HG03025 (cell line): Measurements from ENCODE around the gene RFFL.
"Not testable (repeated sequence)": the region's sequence is repeated elsewhere in the genome, so short reads cannot be mapped to it uniquely, and the experiment has no call there.

Source experiments
- ATAC-seq: cut with Tn5 transposase; IDR thresholded peaks from one replicate; pipeline ENCODE4 v1.9.1; 2021; ENCODE audit warnings: mild to moderate bottlenecking, moderate library complexity; ENCODE audit not compliant: unreplicated experiment, low FRiP score

Gene RFFL

DNA sequence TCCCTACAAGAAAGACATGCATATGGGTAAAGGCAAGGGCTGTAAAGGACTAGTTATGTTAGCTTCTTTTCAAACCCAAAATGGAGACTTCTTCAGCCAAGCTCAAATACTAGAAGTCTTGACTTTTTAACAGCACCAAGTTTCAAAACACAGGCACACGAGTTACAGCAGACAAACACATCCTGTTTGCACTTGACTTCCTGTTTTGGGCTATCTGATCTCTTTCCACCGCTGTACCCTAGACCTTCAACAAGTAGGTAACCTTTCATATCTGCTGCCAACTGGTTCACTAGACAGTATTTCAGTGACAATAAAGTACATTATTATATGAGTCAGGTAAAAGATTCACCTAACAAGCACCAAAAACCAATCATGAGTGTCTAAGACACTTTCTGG is 12.3 kb downstream of the RFFL start:
- ATAC-seq: peak; percentile 43

DNA sequence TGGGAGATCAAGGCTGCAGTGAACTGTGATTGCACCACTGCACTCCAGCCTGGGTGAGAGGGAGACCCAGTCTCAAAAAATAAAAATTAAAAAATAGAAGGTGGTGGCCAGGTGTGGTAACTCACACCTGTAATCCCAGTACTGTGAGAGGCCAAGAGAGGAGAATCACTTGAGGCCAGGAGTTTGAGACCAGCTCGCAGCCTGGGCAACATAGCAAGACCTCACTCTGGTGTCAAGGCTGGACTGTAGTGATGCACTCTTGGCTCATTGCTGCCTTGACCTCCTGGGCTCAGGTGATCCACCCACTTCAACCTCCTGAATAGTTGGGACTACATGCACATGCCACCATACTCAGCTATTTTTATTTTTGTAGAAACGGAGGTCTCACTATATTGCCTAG is 13.3 kb downstream of the RFFL start:
- no peak for ATAC-seq

DNA sequence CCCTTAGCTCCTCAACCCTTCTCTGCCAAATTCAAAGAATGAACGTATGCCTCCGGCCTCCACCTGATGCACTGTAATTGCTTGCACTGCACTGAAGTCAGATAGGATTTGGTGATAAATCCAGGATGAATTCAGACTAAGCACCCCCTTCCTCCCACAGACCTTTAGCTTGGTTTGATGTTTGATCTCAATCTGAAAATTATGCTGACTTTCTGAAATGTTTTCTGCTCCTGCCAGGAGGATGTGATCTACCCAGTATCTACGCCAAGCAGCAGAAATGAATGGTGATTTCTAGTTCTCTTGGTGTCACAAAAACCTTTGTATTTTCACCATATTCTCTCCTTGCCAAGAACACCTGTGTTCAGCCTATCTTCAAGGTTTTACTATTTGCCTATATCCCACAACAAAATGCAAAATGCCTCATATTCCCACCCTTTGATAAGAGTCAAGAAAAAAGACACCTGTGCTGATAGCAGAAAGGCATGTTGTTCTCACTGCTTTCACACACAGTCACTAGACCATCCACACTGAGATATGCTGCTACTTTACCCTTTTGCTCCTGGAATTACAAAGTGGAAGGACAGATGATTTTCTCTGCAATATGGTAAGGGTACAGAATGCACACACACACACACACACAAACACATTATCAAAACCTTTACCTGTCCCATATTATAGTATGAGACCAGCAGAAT is 14.7 kb downstream of the RFFL start:
- ATAC-seq: no peak

DNA sequence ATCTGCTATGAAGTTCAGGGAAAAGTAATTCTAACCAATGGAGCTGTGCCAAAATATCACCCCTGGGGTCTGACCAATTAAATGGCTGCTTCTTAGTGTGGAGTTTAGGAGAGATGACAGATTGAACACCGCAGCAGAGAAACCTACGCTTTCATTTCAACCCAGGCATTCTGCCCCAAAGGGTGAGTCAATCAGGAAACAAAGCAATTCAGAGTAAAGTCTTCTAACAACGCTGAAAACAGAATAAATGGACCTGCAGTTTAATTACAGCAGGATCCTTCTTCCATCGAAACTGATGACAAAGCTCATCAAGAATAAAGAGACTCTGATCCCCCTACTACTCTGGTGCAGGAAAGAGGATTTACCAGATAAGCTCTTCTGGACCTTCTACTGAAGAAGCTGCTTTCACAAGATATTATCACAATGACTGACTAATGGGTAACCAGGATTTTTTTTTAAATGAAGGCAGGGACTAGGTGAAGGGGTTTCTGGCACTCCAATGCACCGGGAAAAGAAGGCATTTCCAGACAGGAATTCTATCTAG is 16.7 kb downstream of the RFFL start:
- ATAC-seq: no peak

GRCh38 chr17:35046245-35046644 is 17.3 kb downstream of the RFFL start:
- no peak for ATAC-seq

GRCh38 chr17:35045458-35045979 is 18.0 kb downstream of the RFFL start:
- ATAC-seq: not testable (repeated sequence)

DNA sequence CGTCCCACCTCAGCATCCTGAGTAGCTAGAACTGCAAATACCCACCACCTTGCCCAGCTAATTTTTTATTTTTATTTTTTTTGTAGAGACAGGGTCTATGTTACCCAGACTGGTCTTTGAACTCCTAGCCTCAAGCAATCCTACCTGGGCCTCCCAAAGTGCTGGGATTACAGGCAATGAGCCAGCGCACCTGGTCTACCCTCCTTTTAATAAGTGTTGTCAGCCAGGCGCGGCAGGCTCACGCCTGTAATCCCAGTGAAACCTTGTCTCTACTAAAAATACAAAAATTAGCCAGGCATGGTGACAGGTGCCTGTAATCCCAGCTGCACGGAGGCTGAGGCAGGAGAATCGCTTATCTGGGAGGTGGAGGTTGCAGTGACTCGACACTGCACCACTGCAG is 19.3 kb downstream of the RFFL start:
- no peak for ATAC-seq

GRCh38 chr17:35041390-35041789 is 22.1 kb downstream of the RFFL start:
- ATAC-seq: no peak

- no peak for ATAC-seq
These were observed 25.1 kb downstream of the RFFL start for GRCh38 chr17:35038453-35038852.

DNA sequence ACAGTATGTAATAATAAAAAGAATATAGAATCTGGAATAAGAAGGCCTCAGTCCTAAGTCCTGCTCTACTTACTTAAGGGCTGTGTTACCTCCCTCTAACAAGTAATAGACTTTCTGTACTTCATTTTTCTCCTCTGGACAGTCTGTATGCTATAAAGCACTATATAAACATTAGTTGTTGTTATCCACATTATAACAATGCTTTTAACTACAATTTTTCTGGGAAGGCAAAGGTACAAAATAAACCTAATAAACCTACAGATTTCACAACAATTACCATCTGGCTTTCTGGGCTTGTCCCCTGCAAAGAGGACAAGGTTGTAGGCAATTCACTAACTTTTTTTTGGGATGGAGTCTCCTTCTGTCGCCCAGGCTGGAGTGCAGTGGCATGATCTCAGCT is 32.7 kb downstream of the RFFL start:
- no peak for ATAC-seq

DNA sequence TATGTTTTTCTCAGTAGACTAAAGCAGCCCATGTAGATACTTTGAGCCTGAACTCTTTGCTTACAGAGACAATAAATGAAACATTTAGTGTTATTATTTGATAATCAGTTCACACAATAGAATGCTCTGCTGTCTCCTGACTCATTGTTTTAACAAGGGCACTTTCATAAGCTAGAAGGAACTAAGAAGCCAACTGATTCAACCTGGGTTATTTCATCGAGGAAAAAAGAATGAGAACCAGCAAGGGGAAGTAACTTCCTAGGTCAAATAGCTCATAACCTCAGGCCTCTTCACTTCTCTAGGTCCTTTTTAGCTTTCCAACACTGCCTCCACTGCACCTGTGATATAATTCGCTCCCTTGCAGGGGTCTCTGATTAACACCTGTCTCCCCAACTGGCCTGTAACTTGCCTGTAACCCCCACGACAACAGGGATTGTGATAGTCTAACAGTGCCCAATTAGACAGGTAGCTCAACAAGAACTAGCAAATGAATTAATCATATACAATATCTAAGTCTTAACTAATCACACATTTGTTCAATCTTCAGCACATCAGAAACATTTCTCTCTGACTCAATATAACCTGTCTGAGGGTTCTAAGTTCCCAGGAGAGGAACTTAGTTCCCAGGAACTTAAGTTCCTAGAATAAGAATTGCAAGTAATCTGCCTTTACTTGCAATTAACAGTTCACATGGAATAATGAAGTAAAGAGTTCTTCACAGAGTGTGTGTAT is 34.8 kb downstream of the RFFL start:
- ATAC-seq: no peak

DNA sequence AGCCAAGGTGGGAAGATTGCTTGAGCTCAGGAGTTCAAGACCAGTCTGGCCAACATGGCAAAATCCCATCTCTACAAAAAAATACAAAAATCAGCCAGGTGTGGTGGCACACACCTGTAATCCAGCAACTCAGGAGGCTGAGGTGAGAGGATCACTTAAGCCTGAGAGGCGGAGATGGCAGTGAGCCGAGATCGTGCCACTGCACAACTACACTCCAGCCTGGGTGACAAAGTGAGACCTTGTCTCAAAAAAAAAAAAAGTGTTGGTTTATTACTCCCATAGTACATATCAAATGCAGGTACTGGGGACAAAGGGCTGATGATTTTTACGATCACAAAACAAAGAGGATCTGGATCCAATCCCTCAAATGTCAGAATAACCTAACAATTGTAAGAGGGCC is 35.4 kb downstream of the RFFL start:
- not testable (repeated sequence) for ATAC-seq

DNA sequence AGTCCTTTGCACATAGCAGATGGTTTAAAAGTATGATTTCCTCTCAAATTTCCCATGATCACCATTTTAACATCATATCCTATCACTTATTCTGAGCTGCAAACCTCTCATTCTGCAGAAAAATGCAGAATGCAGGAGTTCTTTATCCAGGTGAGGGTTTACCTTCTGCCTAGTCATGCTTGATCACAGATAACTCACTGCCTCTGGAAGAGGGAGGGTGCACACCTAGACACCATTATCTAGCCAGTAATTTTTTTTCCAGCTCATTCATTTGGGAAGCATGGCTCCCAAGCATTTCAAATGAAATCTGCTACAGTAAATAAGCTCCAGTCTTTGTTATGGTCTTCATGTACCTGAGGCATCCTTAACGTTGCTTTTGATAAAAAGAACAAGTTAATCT is 38.0 kb downstream of the RFFL start:
- no peak for ATAC-seq

- no peak for ATAC-seq
These were observed 40.0 kb downstream of the RFFL start for GRCh38 chr17:35023538-35023937.

DNA sequence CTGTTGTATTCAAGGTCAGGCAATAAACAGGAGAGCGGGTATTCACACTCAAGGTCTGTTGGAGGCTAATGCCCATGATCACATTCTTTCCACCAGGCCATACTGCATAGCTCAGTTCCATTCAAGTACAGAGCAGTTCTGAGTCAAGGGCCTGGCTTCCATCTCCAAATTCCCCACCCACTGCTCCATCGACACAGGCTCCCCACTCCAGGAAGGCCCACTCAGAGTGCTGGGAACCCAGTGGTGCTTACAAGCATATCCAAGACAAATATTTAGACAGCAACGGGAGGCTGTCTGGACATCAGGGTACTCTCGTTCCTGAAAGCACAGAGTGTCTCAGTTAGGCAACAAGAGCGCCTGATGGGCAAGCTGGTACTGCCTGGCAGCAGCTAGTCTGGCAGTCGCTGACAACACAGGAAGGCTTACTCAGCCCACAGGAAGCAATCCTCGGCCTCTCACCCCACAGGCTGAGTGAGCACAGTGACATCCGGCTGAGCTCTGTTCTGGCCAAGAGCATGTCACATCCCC is 40.9 kb downstream of the RFFL start:
- no peak for ATAC-seq

- no peak for ATAC-seq
These were observed 41.8 kb downstream of the RFFL start for GRCh38 chr17:35021520-35022380.

GRCh38 chr17:35019386-35020179 is 43.9 kb downstream of the RFFL start:
- ATAC-seq: no peak

DNA sequence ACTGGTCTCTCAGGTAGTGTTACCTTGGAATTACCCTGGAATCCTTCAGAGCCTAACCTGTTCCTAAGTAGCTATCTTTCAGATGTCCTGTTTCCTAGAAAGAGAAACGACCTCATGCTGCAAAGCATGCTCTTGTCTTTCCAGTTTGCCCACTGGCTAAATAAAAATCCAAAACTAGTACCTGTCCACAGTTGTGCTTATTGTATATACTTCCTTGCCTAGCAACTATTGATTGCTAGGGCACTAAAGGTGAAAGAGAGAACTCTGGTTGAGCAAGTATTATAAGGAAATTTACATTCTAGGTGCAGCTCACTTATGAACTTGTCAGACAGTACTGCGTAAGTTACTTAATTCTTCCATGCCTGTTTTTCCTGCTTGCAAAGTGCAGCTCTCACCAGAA is 44.7 kb downstream of the RFFL start:
- ATAC-seq: no peak

DNA sequence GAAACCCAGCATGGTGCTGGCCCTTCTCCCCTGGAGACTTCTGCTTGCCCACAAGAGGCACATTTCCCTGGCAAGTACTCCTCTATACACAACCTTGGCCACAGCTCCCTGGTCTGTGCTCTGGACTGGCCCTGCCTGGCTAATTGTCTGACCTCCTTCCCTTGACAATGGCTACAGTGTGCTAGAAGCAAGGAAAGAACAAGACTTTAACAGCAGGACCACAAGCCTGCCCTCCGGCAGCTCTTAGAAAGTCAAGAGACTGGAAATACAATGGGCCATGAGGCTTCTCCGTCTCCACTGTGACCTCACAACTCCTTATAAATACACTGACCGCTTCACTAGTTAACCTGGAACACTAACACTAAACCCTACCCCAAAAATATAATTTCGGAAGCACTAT is 46.5 kb downstream of the RFFL start:
- ATAC-seq: no peak

GRCh38 chr17:35016369-35016768 is 47.1 kb downstream of the RFFL start:
- ATAC-seq: no peak
